GM21723 (cell line): ENCODE measurements around the gene C18orf63.
"Not testable (repeated sequence)": the region's sequence is repeated elsewhere in the genome, so short reads cannot be mapped to it uniquely, and the experiment has no call there.

Experiments
- ATAC-seq: cut with Tn5 transposase; IDR thresholded peaks from one replicate; pipeline ENCODE4 v1.9.1; 2021; ENCODE audit warnings: mild to moderate bottlenecking, moderate library complexity; ENCODE audit not compliant: unreplicated experiment

The C18orf63 gene

DNA sequence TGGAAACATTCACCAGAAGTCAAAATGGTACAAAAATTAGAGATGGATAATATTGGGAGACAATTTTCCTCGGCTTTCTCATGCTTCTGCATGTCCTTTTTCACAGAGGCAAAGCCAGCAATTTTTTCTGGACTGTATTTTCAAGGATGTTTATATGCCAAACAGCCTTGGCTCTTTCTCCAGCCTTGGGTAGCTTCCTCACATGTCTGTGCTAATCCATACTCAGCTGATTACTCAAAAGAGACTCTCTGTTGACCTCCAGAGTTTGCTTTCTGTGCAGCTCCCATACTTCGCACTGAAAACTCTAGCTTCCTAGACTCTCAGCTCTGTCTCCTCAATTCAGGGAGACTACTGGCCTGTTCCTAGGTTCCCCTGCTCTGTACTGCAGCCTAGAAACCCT is 10.6 kb downstream of the C18orf63 start:
- ATAC-seq: no peak

DNA sequence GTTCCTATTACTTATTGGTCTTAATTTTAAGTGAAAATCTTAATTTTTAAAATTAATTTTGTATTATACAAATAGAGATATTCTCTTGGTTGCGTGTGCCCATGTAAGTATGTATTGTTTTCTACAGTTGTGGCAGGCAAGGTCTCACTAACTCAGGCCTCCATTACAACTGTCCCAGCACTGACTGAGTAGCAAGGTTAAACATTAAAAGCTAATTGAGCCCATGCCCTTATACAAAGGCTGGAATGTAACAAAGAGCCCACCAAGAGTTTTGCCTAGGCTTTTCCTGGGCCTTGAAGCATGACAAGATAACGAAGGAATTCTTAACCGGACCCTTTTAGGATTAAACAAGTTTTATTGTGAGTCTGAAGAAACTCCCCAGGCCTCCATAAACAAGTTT is 11.2 kb downstream of the C18orf63 start:
- ATAC-seq: not testable (repeated sequence)

- no peak for ATAC-seq
Observed at GRCh38 chr18:74328206-74328605, 12.6 kb downstream of the C18orf63 start.

GRCh38 chr18:74329688-74330205 is 14.1 kb downstream of the C18orf63 start:
- ATAC-seq: no peak

GRCh38 chr18:74331404-74331803 is 15.8 kb downstream of the C18orf63 start:
- no peak for ATAC-seq

- no peak for ATAC-seq
Observed at GRCh38 chr18:74333091-74333490, 17.5 kb downstream of the C18orf63 start.

DNA sequence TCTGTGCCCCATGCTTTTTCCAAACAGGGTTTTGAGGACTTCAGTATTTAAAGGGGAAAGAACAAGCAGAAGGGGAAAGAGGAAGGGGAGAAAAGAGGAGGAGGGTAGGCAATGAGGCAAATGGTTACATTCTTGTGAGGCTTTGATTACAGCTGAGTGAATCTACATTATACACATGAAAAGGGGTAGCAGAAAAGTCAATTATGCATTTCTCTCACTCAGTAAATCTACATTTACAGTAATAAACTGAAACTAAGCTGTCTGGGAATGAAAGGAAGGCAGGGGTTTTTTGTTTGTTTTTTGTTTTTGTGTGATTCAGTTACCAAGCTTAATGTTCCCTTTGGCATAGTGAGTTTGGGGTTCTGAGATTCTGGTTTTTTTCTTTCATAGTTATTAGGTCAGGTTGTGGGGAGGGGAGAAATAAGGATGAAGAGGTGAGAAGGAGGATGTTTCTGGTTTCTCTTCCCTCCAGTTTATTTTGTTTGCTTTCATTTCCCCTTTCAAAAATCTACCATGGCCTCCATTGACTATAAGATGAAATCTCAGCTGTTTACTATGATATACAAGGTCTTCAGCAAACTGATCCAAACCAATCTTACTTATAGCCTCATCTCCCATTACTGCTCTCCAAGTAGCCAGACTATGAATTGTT is 18.7 kb downstream of the C18orf63 start:
- ATAC-seq: peak; percentile 60

DNA sequence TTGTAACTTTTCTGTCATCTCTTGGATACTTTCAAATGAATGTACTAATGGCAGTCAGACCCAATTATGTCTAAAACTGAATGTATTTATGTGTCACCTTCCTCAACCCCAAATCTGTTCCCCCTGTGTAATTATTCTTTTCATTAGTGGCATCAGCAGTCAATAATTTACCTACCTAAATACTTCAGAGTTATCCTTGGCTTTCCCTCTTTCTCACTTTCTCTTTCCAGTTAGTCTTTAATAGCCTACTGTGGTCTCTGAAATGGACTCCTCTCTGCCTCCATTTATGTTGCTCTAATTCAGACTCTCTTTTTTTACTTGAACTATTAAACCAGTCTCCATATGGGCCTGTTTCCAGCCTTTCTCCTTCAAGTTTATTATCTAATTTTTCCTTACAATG is 21.0 kb downstream of the C18orf63 start:
- no peak for ATAC-seq

GRCh38 chr18:74337155-74337911 is 21.7 kb downstream of the C18orf63 start:
- ATAC-seq: no peak

GRCh38 chr18:74337912-74338309 is 22.3 kb downstream of the C18orf63 start:
- ATAC-seq: no peak

GRCh38 chr18:74342416-74343043 is 26.9 kb downstream of the C18orf63 start:
- no peak for ATAC-seq

- no peak for ATAC-seq
Observed at GRCh38 chr18:74346206-74346605, 30.6 kb downstream of the C18orf63 start.

GRCh38 chr18:74348581-74348980 is 32.9 kb downstream of the C18orf63 start:
- ATAC-seq: no peak

DNA sequence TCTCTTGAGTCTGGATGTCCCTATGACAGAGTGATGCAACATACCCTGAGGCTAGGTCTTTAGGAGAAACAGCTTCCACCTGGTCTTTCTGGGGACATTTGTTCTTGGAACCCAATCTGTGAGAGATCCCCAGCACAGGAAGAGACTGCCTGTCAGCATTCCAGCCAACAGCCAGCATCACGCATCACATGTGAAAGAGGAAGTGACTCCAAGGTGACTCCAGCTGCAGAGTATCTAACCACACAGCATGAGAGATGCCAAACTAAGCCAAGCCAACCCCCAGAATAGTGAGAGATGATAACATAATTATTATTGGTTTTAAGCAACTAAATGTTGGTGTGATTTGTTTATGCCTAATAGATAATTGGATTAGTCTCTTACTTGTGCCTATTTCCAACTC is 35.7 kb downstream of the C18orf63 start:
- ATAC-seq: peak; percentile 71

DNA sequence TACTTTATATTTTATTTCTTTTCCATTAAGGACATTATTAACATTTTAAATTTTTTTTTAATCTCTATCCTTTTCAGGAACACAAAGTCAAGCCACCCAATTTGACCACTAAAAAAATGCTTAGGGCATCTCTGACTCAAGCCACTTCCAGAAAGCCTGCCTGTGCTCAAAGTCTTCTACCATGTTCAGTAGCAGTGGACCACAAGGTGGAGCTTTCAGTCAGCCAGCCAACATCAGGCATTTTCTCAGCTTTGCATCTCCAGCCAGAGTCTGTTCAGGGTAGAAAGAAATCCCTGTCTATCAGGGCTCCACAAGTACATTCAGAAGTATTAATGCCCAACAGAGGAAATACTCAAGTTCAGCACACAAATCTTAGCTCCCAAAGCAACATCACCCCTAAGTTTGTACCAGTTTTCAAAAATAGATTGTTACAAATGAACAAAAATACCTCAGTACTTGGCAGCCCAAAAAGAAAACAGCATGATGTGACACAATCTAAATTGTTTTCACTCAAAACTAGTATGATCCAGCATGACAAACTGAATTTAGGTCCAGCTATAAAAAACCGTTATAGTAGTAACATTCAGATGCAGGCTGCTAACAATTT is 37.6 kb downstream of the C18orf63 start:
- no peak for ATAC-seq

GRCh38 chr18:74356959-74357358 is 41.3 kb downstream of the C18orf63 start:
- peak; percentile 68 for ATAC-seq

DNA sequence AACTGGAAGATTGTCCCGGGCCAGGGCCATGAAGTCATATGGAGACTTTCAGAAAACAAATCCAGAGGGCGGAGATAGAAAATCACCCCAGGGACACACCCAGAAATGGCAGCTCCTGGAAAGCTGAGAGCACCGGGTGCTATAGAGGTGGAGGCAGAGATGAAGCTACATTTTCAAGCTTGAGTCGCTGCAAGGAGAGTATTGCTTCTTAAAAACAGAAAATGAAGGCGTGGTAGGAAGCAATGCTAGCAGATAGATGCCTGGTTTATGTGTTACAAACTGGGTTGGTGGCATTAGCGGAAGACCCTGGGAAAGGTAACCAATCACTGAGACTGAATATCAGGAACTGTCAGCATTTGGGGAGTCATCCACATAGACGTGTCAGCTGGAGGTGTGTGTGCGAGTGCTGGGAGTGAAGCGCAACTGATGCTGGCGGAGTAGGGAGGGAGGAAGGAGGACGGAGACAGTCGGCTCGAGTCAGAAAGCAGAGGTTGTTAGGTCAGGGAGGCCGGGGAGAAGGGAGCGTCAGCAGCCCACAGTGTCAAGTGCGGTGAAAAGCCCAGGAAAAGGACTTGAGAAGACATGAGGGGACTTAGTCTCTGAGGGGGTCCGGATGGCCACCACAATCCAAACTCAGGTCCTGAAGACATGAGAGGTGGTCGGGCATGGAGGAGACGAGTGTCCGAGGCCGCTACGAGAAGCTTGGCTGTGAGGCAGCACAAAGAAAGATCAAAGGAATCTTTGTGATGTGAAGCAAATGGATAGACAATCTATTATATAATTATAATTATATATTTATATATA is 45.4 kb downstream of the C18orf63 start:
- ATAC-seq: no peak

DNA sequence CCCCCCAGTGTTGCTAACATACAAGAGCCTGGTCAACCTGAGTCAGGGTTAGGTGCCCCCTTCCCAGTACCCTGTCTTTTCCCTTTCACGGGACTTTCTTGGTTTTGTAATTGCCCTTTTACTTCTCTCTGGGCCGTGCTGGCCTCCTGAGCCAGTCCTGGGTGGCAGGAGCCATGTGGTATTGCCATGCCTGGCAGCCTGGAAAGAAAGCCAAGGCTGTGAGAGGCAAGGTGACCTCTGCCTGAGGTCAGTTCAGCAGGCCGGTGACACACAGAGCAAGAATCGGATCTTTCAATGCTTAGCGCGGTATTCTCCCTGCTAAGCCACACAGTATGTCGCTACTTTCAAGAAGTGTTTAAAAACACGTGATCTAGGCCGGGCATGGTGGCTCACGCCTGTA is 52.3 kb downstream of the C18orf63 start:
- no peak for ATAC-seq

- no peak for ATAC-seq
Observed at GRCh38 chr18:74368901-74369705, 53.5 kb downstream of the C18orf63 start.

GRCh38 chr18:74370115-74370514 is 54.5 kb downstream of the C18orf63 start:
- ATAC-seq: no peak
